K562 (cell line): Measurements from ENCODE around the gene UCHL5. TPM values are rescaled to one million over a fixed set of nuclear protein-coding genes. Genes with fewer than 3 reads are reported as not detected.

ENCODE experiments used
- ATAC-seq: fragments of 200-7000 bp; cut with Tn5 transposase; 3 replicates; pipeline ENCODE4 v1.9.1; 2020; ENCODE audit warnings: moderate library complexity
- BruUV-seq: library from RNA; stranded (reverse); fragments of 400-500 nt; replicated peaks from 2 replicates; lab custom pipeline; 2021; lab: Mats Ljungman, UMichigan
- CTCF ChIA-PET: fragments of 300-600 bp; formaldehyde crosslinking; extraction: SDS; loops from one replicate; lab custom pipeline; 2021; ENCODE audit warnings: low intra/inter-chr PET ratio; lab: Yijun Ruan, JAX
- POLR2A ChIA-PET: fragments of 300-600, 350-650 bp; sonication (Branson Sonifier 250); formaldehyde crosslinking; extraction: SDS; loops from one replicate; lab custom pipeline; 2021; ENCODE audit warnings: antibody characterized with exemption, inconsistent platforms; lab: Yijun Ruan, JAX
- DNase-seq, 4 experiments: peaks; one replicate each; pipeline versions ENCODE4 v3.0.0 to v3.0.0-alpha.2; 2011 to 2018; ENCODE audit warnings: low spot score in 3 of 4, mixed read lengths in 3 of 4; ENCODE audit errors: extremely low read depth in 1 of 4
- FAIRE-seq: peaks from 2 replicates; lab custom pipeline; 2011; peaks lifted over from hg19 to GRCh38; lab: Jason Lieb, UNC
- H2AFZ ChIP-seq: 2 replicates; pipeline ENCODE4 v1.6.0; 2011; ENCODE audit warnings: low read depth, low read length, control low read depth, inconsistent platforms
- H3K27ac ChIP-seq: fragments of 200-600 bp; 3 replicates; pipeline ENCODE4 v1.8.0; 2011; ENCODE audit warnings: low read depth, mild to moderate bottlenecking, control low read depth, inconsistent platforms, low read length, moderate library complexity, mixed read lengths; ENCODE audit errors: extremely low read depth
- H3K27me3 ChIP-seq, 2 experiments: fragments of 300-600 bp in 1 of 2; 2 replicates in 1 of 2; 3 replicates in 1 of 2; pipeline versions ENCODE4 v1.6.0 to v1.8.0; 2011; ENCODE audit warnings: inconsistent platforms in 2 of 2, low read length in 2 of 2, mild to moderate bottlenecking in 1 of 2, mixed read lengths in 1 of 2, moderate library complexity in 1 of 2; ENCODE audit not compliant: control insufficient read depth in 2 of 2, insufficient read depth in 2 of 2
- H3K36me3 ChIP-seq: fragments of 300-600 bp; 3 replicates; pipeline ENCODE4 v1.8.0; 2011; ENCODE audit warnings: mild to moderate bottlenecking, low read length, inconsistent platforms; ENCODE audit not compliant: control insufficient read depth, insufficient read depth
- H3K4me1 ChIP-seq, 2 experiments: fragments of 200-600 bp in 1 of 2; replicated peaks in 1 of 2; 2 replicates in 1 of 2; 3 replicates in 1 of 2; pipeline versions ENCODE4 v1.5.1 to v1.8.0; 2011; ENCODE audit warnings: inconsistent platforms in 2 of 2, low read length in 2 of 2, mild to moderate bottlenecking in 1 of 2, mixed read lengths in 1 of 2, moderate library complexity in 1 of 2; ENCODE audit not compliant: control insufficient read depth in 2 of 2, insufficient read depth in 2 of 2
- H3K4me2 ChIP-seq: 2 replicates; pipeline ENCODE4 v1.6.1; 2011; ENCODE audit warnings: low read length, control low read depth, inconsistent platforms, mixed read lengths; ENCODE audit not compliant: insufficient read depth
- H3K4me3 ChIP-seq: fragments of 200-600 bp; sonication (generic), shearing (Covaris generic); 2 replicates; pipeline ENCODE4 v1.5.1; 2016; ENCODE audit warnings: control low read depth, inconsistent platforms
- H3K79me2 ChIP-seq: fragments of 200-600 bp; 3 replicates; pipeline ENCODE4 v1.8.0; 2011; ENCODE audit warnings: low read length, inconsistent platforms; ENCODE audit not compliant: control insufficient read depth, insufficient read depth
- H3K9ac ChIP-seq, 2 experiments: 2 replicates each; pipeline versions ENCODE4 v1.6.0 to v1.6.1; 2011; ENCODE audit warnings: low read depth in 2 of 2, low read length in 2 of 2, control low read depth in 1 of 2, inconsistent platforms in 1 of 2, mild to moderate bottlenecking in 1 of 2, mixed read lengths in 1 of 2; ENCODE audit not compliant: insufficient read depth in 1 of 2
- H3K9me1 ChIP-seq: one replicate; pipeline ENCODE4 v1.6.0; 2011; ENCODE audit warnings: inconsistent platforms, mild to moderate bottlenecking, low read length, moderate library complexity; ENCODE audit not compliant: control insufficient read depth, insufficient read depth
- H3K9me3 ChIP-seq: replicated peaks from 2 replicates; pipeline ENCODE4 v1.5.1; 2011; ENCODE audit warnings: low read depth, low read length, inconsistent platforms; ENCODE audit not compliant: control insufficient read depth, insufficient read depth
- H4K20me1 ChIP-seq: replicated peaks from 2 replicates; pipeline ENCODE4 v1.6.1; 2011; ENCODE audit warnings: low read length, inconsistent platforms, mixed read lengths; ENCODE audit not compliant: control insufficient read depth, insufficient read depth
- CBFA2T2 ChIP-seq: fragments of 450-650 bp; conservative IDR thresholded peaks from 2 replicates; pipeline ENCODE4 v1.6.1; 2017; ENCODE audit warnings: mild to moderate bottlenecking
- ELF1 ChIP-seq: fragments of 200-800 bp; sonication (Bioruptor generic); IDR thresholded peaks from 2 replicates; pipeline ENCODE4 v1.6.1; 2016; ENCODE audit warnings: missing genetic modification characterization, missing compliant biosample characterization
- GABPA ChIP-seq: fragments of 200-800 bp; sonication (Bioruptor generic); conservative IDR thresholded peaks from 2 replicates; pipeline ENCODE4 v1.6.1; 2016; ENCODE audit warnings: low read depth, missing genetic modification characterization, missing compliant biosample characterization
- GABPB1 ChIP-seq: sonication (generic); formaldehyde crosslinking; IDR thresholded peaks from 2 replicates; pipeline ENCODE4 v1.8.0; 2022; ENCODE audit warnings: mild to moderate bottlenecking, missing genetic modification reagents
- HOXB6 ChIP-seq: fragments of 250-450 bp; sonication (Bioruptor Pico); IDR thresholded peaks from 2 replicates; pipeline ENCODE4 v1.5.1; 2022; ENCODE audit warnings: mild to moderate bottlenecking, borderline replicate concordance
- MEIS2 ChIP-seq: fragments of 450-650 bp; IDR thresholded peaks from 2 replicates; pipeline ENCODE4 v1.6.1; 2014; ENCODE audit warnings: mild to moderate bottlenecking; ENCODE audit not compliant: partially characterized antibody
- MTA3 ChIP-seq: fragments of 450-650 bp; formaldehyde crosslinking; IDR thresholded peaks from 2 replicates; pipeline ENCODE4 v1.6.1; 2017; ENCODE audit warnings: mild to moderate bottlenecking, borderline replicate concordance
- NFIC ChIP-seq: fragments of 450-650 bp; IDR thresholded peaks from 2 replicates; pipeline ENCODE4 v1.6.1; 2017; ENCODE audit warnings: mild to moderate bottlenecking, inconsistent platforms
- NFYB ChIP-seq: IDR thresholded peaks from 2 replicates; pipeline ENCODE4 v1.6.1; 2011; ENCODE audit warnings: mild to moderate bottlenecking, moderate library complexity; ENCODE audit not compliant: insufficient read length; ENCODE audit errors: extremely low read depth
- PHTF2 ChIP-seq: fragments of 250-450 bp; sonication (Bioruptor Pico); IDR thresholded peaks from 2 replicates; pipeline ENCODE4 v1.5.0; 2021; ENCODE audit warnings: mild to moderate bottlenecking
- POLR2A ChIP-seq: fragments of 450-650 bp; conservative IDR thresholded peaks from 2 replicates; pipeline ENCODE4 v1.6.1; 2016
- POLR2B ChIP-seq: fragments of 450-650 bp; IDR thresholded peaks from 2 replicates; pipeline ENCODE4 v1.6.1; 2018; ENCODE audit warnings: low read depth; ENCODE audit not compliant: partially characterized antibody
- POLR2H ChIP-seq: IDR thresholded peaks from 2 replicates; pipeline ENCODE4 v1.6.1; 2016; ENCODE audit warnings: missing genetic modification characterization, low read depth, mild to moderate bottlenecking, control low read depth, missing compliant biosample characterization, moderate library complexity
- PURB ChIP-seq: sonication (generic); formaldehyde crosslinking; IDR thresholded peaks from 2 replicates; pipeline ENCODE4 v1.9.0; 2021; ENCODE audit warnings: low read depth, mild to moderate bottlenecking, missing genetic modification reagents
- SIX5 ChIP-seq, 2 experiments: IDR thresholded peaks; 2 replicates each; pipeline ENCODE4 v1.6.1; 2011; ENCODE audit warnings: low read length in 2 of 2, borderline replicate concordance in 1 of 2, low read depth in 1 of 2, mild to moderate bottlenecking in 1 of 2, moderate library complexity in 1 of 2; ENCODE audit not compliant: insufficient read depth in 1 of 2
- SMAD1 ChIP-seq: fragments of 150-350 bp; IDR thresholded peaks from 2 replicates; pipeline ENCODE4 v1.6.1; 2014; ENCODE audit warnings: low read length, low read depth; ENCODE audit not compliant: partially characterized antibody
- SMAD4 ChIP-seq: fragments of 250-450 bp; sonication (Bioruptor Pico); conservative IDR thresholded peaks from 2 replicates; pipeline ENCODE4 v1.8.0; 2021; ENCODE audit warnings: inconsistent platforms, mild to moderate bottlenecking, moderate library complexity
- TAF1 ChIP-seq: IDR thresholded peaks from 2 replicates; pipeline ENCODE4 v1.6.1; 2011; ENCODE audit warnings: mild to moderate bottlenecking, low read length, moderate library complexity; ENCODE audit not compliant: insufficient read depth, control insufficient read depth, severe bottlenecking; ENCODE audit errors: extremely low read depth
- TEAD1 ChIP-seq, 2 experiments: fragments of 450-650 bp in 1 of 2; sonication (generic) in 1 of 2; formaldehyde crosslinking; IDR thresholded peaks; 2 replicates each; pipeline versions ENCODE4 v1.4.0 to v1.8.0; 2020 to 2022; ENCODE audit warnings: mild to moderate bottlenecking in 2 of 2, missing genetic modification reagents in 1 of 2
- VEZF1 ChIP-seq: fragments of 200-800 bp; sonication (Bioruptor generic); IDR thresholded peaks from 2 replicates; pipeline ENCODE4 v1.6.1; 2017; ENCODE audit warnings: missing genetic modification characterization, missing compliant biosample characterization
- ZC3H11A ChIP-seq: IDR thresholded peaks from 2 replicates; pipeline ENCODE4 v1.6.1; 2012; ENCODE audit warnings: low read depth, low read length, improper control_type of control experiment
- ZNF232 ChIP-seq: sonication (generic); formaldehyde crosslinking; IDR thresholded peaks from 2 replicates; pipeline ENCODE4 v1.8.0; 2022; ENCODE audit warnings: mild to moderate bottlenecking, missing genetic modification reagents
- ZNF316 ChIP-seq: fragments of 450-650 bp; IDR thresholded peaks from 2 replicates; pipeline ENCODE4 v1.6.1; 2016
- WGBS: fragments of 100-300 bp; shearing (Covaris generic); methylation state at CpG from one replicate; pipeline ENCODE4 v1.1.6; 2016; ENCODE audit warnings: low coverage, mixed read lengths; ENCODE audit not compliant: insufficient coverage; ENCODE audit errors: missing lambda C conversion rate; 5-methylcytosine and 5-hydroxymethylcytosine counted together
- in situ Hi-C: fragments of 300-500 bp; cut with MboI; formaldehyde crosslinking; loops from 4 replicates; pipeline ENCODE4 v1.15.0; 2018; ENCODE audit warnings: inconsistent platforms, mixed read lengths
- intact Hi-C: fragments of 100-400 bp; cut with micrococcal nuclease; formaldehyde crosslinking; loops from 2 replicates; pipeline ENCODE4 v1.14.2; 2022
- polyA plus RNA-seq, 8 experiments: library from polyadenylated mRNA; depleted of rRNA in 4 of 8; stranded (reverse) in 5 of 8; unstranded in 3 of 8; fragments of >200 nt; fragmentation: Nextera tagmentation in 2 of 8; fragmentation: Illumina TruSeq in 1 of 8; extraction: Ambion mirVana in 2 of 8; extraction: Trizol in 1 of 8; gene quantifications; 2 replicates each; pipeline versions ENCODE4 v1.2.1 to v1.2.3, GENCODE V29; 2011 to 2014; ENCODE audit warnings: inconsistent platforms in 1 of 8, missing spikeins in 1 of 8
- total RNA-seq, 7 experiments: library from RNA; depleted of rRNA in 6 of 7; stranded (reverse); fragments of >200 nt in 6 of 7; fragmentation: Illumina TruSeq in 2 of 7; extraction: Trizol in 2 of 7; gene quantifications; 2 replicates each; pipeline versions ENCODE4 v1.2.1 to v1.2.3, GENCODE V29; 2011 to 2021; ENCODE audit warnings: low replicate concordance in 1 of 7

Gene UCHL5
- total and polyA plus RNA-seq, 9 of the 15 experiments (the other 6 are each of a cell fraction or from before 2014, with no cell fraction given), result 61.0 to 206 (median 122) TPM

- TF ChIP-seq MEIS2 (no peak), ZC3H11A (no peak), PURB (CRISPR knock-in tag) (no peak), ZNF232 (CRISPR knock-in tag) (no peak), CBFA2T2 (no peak), SMAD1 (no peak), NFYB (no peak), HOXB6 (no peak), POLR2A (0 out of 2 replicates have a peak, but pooled peaks have one; percentile 30), PHTF2 (CRISPR knock-in tag) (no peak), MTA3 (no peak)
Observed at GRCh38 chr1:193070942-193071341, 11.8 kb upstream of the UCHL5 start (continued).

DNA sequence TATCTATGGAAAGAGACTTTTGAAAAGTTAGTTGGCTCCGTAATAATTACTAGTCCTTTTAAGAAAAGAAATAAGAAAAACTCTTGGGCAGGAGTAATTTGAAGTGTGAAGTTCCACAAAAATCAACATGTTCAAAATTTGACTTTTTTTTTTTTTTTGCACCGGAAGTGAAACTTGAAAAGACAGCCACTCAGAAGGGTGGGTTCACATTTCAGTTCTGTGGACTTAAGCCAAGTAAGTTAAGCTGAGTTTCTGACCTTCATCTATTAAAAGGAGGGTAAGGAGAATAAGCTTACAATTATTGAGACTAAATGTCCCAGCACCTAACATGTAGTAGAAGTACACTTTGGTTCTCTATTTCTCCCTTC lies 11.2 kb upstream of the UCHL5 start:
- H3K4me3 ChIP-seq, result no peak overlapping the region
- 0 out of 2 replicates have a peak, but pooled peaks cover 4% of the 10 kb centered on the region for H4K20me1 ChIP-seq
- intact Hi-C loops, result loop anchor here (2.0 kb wide), 3 partner anchors 14 to 52 kb away; partner anchors contain the start of genes CDC73 and GLRX2
- CTCF ChIA-PET, result interaction anchor here (1.6 kb wide), 1 partner anchor 52 kb away, joined by 3 read pairs; no protein-coding TSS in a partner anchor
- H3K9me1 ChIP-seq, result no peaks in the 10 kb centered on the region
- POLR2A ChIA-PET, result interaction anchor here (1.0 to 3.5 kb wide), 5 partner anchors 10 to 51 kb away, joined by 3 to 21 read pairs (median 11); partner anchors contain the start of genes CDC73, RO60 and UCHL5
- in situ Hi-C loops, result no loop called here
- DNase-seq, result peak in 2 of 4 experiments; percentile 30 to 51
- H3K27me3 ChIP-seq, result no peaks in the 10 kb centered on the region
- no peaks in the 10 kb centered on the region for H3K9me3 ChIP-seq
- peaks cover 86% of the 10 kb centered on the region for H3K79me2 ChIP-seq
- H2AFZ ChIP-seq, result no peak overlapping the region
- peak overlapping the region; percentile 80 for H3K27ac ChIP-seq
- H3K9ac ChIP-seq, result peak overlapping the region in 1 of 2 experiments; percentile 66; a peak in 2 of 4 replicates
- ATAC-seq, result peak; percentile 20
- peak overlapping the region; percentile 24; the same call in 1 of the 2 replicates for H3K4me2 ChIP-seq
- BruUV-seq, result no TSS peak
- H3K4me1 ChIP-seq, result peaks cover 15 to 49% of the 10 kb centered on the region in 2 experiments
- peaks cover 43% of the 10 kb centered on the region for H3K36me3 ChIP-seq
- WGBS, result 38% methylated on average over 2 of the region's 2 CpGs
- FAIRE-seq, result no peak
- TF ChIP-seq GABPA (tag), result peak; percentile 56
- no peak for TF ChIP-seq TAF1
- 0 out of 2 replicates have a peak, but pooled peaks have one; percentile 4 for TF ChIP-seq VEZF1 (CRISPR knock-in tag)
- peak; percentile 36; the same call in 1 of the 2 replicates for TF ChIP-seq NFIC
- TF ChIP-seq POLR2B, result no peak
- TF ChIP-seq SIX5 (IDR thresholded peaks at IDR 0.05; ENCODE audit: borderline replicate concordance in 1 of 2, insufficient read depth in 1 of 2, low read depth in 1 of 2, low read length in 2 of 2), result no peak
- no peak for TF ChIP-seq ZNF316
- 0 out of 2 replicates have a peak, but pooled peaks have one; percentile 30 for TF ChIP-seq POLR2H (tag)
- TF ChIP-seq ELF1 (tag), result 0 out of 2 replicates have a peak, but pooled peaks have one; percentile 31
- TF ChIP-seq GABPB1 (CRISPR knock-in tag), result peak; percentile 53; the same call in 1 of the 2 replicates
- TF ChIP-seq TEAD1 (CRISPR knock-in tag; IDR thresholded peaks at IDR 0.05), result no peak
- TF ChIP-seq SMAD4 (CRISPR knock-in tag), result 0 out of 2 replicates have a peak, but pooled peaks have one; percentile 3
